HG03097 (cell line): ENCODE data around the gene SYT3.
"Not testable (repeated sequence)": the region's sequence is repeated elsewhere in the genome, so short reads cannot be mapped to it uniquely, and the experiment has no call there.

ENCODE experiments used
- ATAC-seq: cut with Tn5 transposase; IDR thresholded peaks from one replicate; pipeline ENCODE4 v1.9.1; 2021; ENCODE audit not compliant: unreplicated experiment, low FRiP score

SYT3 gene

DNA sequence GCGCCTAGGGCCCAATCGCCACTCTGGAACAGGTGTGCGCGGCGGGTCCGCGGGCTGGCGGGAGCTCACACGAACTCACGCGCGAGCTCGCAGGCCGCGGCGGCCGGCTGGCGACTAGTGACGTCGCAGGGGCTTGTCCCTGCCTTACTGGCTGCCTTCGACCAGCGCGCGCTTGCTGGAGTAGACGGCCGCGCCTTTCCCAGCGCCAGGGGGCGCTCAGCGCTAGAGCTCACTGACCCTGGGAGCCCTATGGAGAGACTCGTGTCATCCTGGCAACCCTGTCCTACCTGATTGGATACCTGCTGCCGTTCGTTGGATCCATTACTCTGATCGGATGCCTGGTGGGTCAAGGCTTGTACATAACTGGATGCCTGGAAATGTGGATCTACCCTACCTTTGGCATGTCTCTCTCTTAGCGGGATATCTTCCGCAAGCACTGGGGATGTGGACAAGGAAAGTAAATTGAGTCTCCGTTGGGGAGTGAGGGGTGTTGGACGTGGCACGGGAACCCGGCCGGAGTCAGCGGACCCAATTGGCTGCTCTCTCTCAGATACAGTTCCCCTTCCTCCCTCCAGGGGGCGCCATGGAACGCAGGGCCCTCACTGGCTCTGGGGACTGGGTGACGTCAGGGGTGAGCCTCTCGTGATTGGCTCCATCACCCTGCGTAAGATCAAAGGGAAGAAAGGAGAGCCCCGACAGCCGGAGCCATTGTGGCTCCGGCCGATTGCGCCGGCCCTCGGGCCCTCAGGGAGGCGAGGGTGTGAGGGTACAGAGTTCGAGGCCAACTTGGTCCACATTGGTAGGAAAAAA lies 35.2 kb downstream of the SYT3 start:
- ATAC-seq, result not testable (repeated sequence)

DNA sequence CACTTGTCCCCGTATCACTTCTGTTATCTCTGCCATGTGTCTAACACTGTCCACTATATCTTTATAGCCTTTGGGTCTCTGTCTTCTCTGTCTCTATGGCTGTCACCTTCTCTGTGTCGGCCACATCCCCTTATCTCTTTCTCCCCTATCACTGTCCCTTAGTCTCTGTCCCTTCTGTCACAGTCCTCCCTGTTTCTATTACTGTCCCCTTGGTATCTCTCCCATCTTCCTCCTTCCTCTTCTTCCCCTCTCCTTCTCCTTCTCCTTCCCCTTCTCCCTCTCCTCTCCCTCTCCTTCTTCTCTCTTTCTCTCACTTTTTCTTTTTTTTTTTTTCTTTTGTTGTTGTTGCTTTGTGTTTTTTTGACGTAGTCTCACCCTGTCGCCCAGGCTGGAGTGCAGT lies 36.7 kb downstream of the SYT3 start:
- ATAC-seq, result no peak

DNA sequence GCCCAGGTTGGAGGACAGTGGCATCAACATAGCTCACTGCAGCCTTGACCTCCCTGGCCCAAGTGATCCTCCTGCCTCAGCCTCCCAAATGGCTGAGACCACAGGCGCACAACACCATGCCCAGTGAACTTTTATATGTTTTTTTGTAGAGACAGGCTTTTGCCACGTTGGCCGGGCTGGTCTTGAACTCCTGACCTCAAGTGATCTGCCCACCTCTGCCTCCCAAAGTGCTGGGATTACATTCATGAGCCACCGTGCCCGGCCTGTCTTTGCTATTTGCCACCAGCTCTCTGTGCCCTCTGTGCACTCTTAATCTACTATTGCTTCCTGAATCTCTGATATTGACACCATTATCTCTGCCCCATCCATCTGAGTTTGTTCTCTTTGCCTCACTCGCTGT lies 37.2 kb downstream of the SYT3 start:
- no peak for ATAC-seq

DNA sequence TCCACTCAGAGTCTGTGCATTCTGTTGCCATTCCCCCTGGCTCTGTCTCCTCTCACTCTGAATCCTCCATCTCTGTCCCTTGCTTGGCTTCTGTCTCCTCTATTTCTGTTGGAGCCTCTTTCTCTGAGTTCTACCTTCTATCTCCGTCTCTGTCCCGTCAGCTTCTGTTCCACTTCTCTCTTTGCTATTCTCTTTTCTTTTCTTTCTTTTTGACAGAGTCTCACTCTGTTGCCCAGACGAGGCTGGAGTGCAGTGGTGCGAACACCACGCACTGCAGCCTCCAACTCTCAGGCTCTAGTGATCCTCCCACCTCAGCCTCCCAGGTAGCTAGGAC lies 37.6 kb downstream of the SYT3 start:
- no peak for ATAC-seq

DNA sequence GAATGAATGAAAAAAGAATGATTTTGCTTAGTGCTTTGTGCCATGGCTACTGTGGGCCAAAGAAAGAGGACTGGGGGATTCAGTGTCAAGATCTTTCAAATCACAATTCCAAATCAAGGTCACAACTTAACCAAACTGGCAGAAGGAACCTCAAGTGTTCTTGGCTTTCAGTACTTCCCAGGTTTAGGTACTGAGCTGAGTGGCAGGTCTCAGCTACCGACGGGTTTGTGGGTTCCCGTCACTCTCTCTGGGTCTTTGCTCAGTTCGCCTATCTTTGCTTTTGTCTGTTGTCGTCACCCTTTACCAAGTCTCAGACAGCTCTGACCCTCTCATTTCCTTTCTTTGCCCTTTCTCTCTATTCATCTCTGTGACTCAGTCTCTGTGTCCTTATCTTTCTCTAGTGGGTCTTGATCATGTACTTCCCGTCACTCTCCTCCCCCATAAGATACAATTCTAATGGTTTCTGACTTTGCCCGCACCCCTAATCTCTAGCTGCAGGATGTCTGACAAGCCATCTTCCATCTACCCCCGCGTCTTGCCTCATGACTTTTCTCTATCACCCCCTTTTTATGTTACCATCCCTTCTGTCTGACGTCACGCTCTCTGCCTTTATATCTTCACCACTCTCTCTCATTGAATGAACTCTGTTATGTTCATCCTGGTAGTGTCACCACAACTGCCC lies 38.1 kb downstream of the SYT3 start:
- no peak for ATAC-seq

DNA sequence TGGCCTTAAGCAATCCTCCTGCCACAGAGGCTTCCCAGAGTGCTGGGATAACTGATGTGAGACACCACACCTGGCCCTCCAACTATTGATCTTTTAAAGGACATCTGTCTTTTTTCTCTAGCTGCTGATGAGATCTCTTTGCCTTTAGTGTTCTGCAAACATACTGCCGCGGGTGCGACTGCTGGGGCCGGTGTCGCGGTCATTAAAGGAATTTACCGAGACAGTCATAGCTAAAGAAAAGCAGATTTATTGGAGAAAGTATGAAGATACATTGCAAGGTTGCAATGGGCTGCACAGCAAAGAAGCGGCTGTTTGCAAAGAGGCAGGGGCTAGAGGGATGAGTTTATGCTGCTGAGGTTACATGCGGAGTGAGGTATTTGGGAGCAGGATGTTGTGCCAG lies 40.3 kb downstream of the SYT3 start:
- no peak for ATAC-seq

DNA sequence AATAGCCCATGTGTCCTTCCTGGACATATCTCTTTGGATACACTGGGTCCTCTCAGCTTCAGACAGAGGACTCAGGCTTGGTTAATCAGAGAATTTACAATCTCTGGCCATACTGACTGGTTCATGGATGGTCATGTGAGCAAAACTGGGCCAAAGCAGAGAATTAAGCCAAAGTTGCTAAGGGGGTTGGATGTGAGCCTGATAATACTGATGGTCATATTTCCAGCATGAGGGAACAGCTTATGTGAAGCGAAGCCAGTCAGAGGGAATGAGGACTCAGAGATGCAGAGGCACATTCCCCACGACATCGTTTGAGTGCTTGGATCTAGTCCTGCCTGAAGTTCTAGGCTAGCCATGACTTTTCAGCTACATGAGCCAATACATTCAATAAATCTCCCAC lies 49.5 kb downstream of the SYT3 start:
- no peak for ATAC-seq

DNA sequence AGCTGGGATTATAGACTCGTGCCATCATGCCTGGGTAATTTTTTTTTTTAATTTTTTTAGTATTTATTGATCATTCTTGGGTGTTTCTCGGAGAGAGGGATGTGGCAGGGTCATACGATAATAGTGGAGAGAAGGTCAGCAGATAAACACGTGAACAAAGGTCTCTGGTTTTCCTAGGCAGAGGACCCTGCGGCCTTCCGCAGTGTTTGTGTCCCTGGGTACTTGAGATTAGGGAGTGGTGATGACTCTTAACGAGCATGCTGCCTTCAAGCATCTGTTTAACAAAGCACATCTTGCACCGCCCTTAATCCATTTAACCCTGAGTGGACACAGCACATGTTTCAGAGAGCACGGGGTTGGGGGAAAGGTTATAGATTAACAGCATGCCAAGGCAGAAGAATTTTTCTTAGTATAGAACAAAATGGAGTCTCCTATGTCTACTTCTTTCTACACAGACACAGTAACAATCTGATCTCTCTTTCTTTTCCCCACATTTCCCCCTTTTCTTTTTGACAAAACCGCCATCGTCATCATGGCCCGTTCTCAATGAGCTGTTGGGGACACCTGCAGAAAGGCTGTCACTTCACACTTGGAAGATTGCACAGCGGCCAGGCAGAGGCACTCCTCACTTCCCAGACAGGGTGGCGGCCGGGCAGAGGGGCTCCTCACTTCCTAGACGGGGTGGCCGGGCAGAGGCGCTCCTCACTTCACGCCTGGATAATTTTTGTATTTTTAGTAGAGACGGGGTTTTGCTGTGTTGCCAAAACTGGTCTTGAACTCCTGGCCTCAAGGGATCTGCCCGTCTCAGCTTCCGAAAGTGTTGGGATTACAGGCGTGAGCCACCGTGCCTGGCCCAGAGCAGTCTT lies 57.7 kb downstream of the SYT3 start:
- not testable (repeated sequence) for ATAC-seq

DNA sequence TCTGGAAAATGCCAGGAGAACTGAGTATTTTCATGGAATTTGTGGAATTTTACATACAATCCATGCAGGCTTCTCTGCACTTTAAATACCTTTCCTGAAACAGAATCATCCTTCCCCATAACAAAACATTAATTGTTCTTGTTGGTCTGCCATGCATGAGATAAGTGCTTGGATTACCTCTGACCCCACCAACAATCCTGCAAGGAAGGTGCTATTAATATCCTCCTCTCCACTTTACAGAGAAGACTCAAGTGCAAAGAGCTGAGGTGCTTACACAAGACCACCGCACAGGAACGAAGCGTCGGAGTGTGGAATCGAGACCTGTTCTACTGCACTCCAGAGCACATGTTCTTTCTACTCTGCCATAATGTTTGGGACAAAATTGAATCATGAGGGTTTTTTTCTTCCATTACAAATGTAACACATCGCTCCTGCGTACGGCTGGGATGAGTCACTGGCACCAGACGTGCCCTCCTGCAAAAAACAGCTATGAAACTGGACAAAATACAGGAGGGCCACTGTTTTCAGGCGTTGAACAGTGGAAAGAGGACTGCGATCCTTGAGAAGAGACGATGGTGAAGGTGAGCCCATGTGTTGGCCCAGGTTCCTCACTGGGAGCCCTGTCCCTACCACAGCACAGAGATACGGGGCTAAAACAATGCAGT lies 58.6 kb downstream of the SYT3 start:
- no peak for ATAC-seq

DNA sequence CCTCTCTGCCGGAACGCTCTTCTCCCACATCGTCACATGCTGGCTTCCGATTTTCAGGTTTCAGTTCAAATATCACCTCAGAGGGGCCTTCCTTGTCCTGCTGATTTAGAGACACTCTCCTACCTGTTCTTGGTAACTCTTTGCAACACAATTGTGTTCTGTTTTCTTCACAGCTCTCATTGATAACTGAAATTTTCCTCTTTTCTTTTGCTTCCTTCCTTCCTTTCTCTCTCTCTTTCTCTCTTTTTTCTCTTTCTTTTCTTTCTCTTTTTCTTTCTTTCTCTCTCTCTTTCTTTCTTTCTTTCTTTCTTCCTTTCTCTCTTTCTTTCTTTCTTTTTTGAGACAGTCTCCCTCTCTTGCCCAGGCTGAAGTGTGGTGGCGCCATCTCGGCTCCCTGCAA lies 59.4 kb downstream of the SYT3 start:
- ATAC-seq, result no peak

DNA sequence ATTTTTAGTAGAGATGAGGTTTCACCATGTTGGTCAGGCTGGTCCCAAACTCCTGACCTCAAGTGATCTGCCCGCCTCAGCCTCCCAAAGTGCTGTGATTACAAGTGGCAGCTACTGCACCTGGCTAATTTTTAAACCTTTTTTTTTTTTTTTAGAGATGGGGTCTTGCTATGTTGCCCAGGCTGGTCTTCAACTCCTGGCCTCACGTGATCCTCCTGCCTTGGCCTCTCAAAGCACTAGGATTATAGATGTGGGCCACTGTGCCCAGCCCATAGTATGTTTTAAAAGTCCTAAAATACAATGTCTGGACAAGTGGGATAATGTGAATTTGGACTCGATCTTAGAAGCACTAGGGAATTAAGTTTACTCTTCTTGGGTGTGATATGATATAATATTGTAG lies 62.9 kb downstream of the SYT3 start:
- ATAC-seq, result not testable (repeated sequence)

DNA sequence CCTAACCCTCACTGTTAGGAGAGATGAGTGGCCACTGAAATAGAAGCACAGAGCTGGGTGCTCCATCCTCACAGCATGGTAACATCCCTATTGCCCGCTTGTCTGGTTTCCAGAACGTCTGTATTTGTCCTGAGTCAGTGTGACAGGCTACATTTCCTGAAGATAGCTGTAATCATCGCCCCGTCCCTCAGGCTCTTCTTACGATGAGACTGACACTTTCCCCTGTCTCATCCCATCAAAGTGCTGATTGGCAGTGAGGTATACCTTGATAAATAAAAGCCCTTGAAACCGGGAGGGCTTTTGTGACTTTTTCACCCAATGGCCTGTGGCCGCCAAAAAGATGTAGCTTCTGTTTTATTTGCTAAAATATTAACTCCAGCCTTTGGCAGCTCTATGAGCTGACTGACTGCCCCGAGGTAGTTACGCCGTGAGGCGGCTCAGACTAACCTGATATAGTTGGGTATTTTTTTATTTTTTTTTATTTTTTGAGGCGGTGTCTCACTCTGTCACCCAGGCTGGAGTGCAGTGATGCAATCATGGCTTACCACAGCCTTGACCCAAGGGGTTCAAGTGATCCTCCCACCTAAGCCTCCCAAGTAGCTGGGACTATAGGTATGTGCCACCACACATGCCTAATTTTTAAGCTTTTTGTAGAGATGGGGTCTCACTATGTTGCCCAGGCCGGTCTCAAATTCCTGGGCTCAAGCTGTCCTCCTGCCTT lies 65.8 kb downstream of the SYT3 start:
- no peak for ATAC-seq
